GM13976 (cell line): ENCODE measurements around the gene TPSB2.

Source experiments
- DNase-seq: peaks from one replicate; pipeline ENCODE4 v3.0.0; 2012; ENCODE audit warnings: low spot score
- in situ Hi-C: fragments of 300-500 bp; cut with MboI; formaldehyde crosslinking; loops from one replicate; pipeline ENCODE4 v1.12.0; 2022; ENCODE audit warnings: low sequenced_read_pairs, mixed read lengths, inconsistent platforms; ENCODE audit not compliant: unreplicated experiment
- TF ChIP-seq, protein P1 (sequence below): IDR thresholded peaks from 2 replicates; pipeline ENCODE4 v1.5.1; 2012; ENCODE audit warnings: borderline replicate concordance, mild to moderate bottlenecking; ENCODE audit not compliant: insufficient read depth; ENCODE audit errors: extremely low read depth, missing control alignments, control extremely low read depth

TPSB2 gene

DNA sequence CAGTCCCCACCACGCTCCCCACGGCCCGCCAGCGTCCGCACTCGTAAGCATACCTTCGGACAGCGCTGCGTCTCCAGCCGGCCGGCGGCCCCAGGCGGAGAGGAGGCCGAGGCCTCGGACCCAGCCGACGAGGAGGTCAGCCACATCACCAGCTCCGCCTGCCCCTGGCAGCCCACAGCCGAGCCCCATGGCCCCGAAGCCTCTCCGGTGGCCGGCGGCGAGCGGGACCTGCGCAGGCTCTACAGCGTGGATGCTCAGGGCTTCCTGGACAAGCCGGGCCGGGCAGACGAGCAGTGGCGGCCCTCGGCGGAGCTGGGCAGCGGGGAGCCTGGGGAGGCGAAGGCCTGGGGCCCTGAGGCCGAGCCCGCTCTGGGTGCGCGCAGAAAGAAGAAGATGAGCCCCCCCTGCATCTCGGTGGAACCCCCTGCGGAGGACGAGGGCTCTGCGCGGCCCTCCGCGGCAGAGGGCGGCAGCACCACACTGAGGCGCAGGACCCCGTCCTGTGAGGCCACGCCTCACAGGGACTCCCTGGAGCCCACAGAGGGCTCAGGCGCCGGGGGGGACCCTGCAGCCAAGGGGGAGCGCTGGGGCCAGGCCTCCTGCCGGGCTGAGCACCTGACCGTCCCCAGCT lies 9.8 kb downstream of the TPSB2 start:
- in situ Hi-C loops: loop anchor here (25.0 kb wide), 1 partner anchor 92 kb away; the partner anchor contains the start of gene UBE2I
- TF ChIP-seq, protein P1, sequence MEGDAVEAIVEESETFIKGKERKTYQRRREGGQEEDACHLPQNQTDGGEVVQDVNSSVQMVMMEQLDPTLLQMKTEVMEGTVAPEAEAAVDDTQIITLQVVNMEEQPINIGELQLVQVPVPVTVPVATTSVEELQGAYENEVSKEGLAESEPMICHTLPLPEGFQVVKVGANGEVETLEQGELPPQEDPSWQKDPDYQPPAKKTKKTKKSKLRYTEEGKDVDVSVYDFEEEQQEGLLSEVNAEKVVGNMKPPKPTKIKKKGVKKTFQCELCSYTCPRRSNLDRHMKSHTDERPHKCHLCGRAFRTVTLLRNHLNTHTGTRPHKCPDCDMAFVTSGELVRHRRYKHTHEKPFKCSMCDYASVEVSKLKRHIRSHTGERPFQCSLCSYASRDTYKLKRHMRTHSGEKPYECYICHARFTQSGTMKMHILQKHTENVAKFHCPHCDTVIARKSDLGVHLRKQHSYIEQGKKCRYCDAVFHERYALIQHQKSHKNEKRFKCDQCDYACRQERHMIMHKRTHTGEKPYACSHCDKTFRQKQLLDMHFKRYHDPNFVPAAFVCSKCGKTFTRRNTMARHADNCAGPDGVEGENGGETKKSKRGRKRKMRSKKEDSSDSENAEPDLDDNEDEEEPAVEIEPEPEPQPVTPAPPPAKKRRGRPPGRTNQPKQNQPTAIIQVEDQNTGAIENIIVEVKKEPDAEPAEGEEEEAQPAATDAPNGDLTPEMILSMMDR: no peak
- DNase-seq: no peak

DNA sequence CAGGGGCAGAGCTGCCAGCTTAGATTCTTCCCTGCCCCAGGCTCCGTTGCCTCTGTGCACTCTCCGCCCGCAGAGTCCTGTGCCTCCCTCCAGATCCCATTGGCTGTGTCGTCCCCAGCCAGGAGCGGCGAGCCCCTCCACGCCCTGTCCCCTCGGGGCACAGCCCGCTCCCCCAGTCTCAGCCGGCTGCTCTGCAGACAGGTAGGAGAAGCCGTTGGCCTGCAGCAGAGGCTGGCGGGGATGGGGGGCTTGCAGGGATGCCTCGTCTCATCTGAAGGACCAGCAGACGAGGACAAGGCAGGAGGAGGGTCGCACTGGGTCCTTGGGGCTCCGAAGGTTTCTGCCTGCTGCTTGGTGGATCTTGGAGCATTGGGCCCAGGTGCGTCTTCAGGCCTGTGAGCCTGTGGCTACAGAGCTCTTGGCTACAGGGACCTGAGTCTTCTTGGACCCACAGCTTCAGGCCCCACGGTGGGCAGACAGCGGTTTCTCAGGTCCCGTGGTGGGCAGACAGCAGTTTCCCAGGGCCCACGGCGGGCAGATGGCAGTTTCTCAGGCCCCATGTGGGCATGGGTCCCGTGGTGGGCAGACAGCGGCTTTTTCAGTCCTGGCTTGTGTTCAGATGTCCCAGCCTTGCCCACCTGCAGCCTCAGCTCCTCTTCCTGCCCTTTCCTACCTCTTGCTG lies 10.9 kb downstream of the TPSB2 start:
- TF ChIP-seq, protein P1: no peak
- in situ Hi-C loops: loop anchor here (25.0 kb wide), 1 partner anchor 93 kb away; the partner anchor contains the start of gene UBE2I
- no peak for DNase-seq

DNA sequence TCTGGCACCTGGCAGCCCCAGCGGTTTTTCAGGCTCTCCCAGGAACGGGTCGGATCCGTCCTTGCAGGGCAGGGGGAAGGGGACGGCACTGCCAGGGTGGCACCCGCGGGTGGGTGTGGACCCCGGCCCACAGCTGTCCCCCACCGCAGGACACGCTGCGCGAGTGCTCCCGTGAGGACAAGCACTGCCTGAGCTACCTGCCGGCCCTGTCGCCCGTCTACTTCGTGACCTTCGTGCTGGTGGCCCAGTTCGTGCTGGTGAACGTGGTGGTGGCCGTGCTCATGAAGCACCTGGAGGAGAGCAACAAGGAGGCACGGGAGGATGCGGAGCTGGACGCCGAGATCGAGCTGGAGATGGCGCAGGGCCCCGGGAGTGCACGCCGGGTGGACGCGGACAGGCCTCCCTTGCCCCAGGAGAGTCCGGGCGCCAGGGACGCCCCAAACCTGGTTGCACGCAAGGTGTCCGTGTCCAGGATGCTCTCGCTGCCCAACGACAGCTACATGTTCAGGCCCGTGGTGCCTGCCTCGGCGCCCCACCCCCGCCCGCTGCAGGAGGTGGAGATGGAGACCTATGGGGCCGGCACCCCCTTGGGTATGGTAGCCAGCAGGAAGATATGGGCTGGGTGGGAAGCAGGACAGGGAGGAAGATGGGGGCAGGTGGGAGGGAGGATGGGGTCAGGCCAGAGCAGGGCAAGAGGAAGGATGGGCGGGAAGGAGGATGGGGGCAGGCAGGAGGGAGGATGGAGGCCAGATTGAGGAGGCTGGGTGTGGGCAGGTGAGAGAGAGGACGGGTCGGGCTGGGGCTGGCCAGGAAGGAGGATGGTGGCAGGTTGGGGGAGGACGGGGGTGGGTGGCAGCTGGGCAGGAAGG lies 11.7 kb downstream of the TPSB2 start:
- no peak for DNase-seq
- in situ Hi-C loops: loop anchor here (25.0 kb wide), 1 partner anchor 94 kb away; the partner anchor contains the start of gene UBE2I
- TF ChIP-seq, protein P1: no peak

DNA sequence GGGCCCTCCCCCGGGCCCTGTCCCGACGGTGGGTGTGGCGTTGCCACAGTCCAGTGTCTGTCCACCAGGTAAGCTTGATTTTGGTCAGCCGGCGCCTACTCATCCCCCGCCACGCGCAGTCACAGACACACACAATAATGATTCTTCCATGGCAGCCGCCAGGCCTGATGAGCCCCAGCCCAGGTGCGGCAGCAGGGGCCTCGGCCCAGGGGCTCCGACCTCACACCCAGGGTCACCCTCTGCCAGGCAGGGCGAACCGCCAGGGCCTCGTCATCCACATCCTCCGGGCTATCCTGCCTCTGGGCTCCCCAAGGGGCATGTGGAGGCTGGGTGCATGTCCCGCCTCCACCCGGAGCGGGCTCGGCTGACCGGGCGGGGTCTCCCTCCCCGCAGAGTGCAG lies 12.5 kb downstream of the TPSB2 start:
- TF ChIP-seq, protein P1: no peak
- DNase-seq: no peak
- in situ Hi-C loops: loop anchor here (25.0 kb wide), 1 partner anchor 95 kb away; the partner anchor contains the start of gene UBE2I

DNA sequence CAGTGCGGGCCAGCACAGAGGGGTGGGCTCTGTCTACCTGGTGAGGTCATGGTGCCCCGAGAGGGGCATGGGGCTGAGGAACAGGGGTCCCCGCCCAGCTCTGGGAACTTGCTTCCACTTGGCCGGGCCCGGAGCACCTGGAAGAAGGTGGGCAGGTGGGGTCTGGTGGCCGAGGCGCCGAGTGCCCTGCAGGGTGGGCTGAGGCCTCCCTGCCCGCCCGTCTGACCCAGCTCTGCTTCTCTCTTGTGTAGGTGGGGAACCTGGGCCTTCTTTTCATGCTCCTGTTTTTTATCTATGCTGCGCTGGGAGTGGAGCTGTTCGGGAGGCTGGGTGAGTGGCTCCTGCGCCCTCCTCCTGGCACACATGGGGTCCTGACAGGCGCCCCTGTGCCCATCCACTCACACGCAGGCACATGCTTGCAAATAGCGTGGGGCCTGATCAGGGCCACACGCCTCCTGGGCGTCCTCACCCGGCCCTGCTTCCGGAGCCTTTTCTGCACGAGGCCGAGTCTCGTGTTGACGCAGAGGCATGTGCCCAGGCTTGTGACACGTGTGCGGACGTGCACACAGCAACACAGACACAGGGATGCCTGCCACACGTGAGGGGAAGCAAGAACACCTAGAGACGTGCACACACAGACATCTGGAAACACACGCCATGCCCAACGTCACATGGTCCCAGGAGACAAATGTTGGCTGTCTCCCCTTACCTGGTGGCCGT lies 13.1 kb downstream of the TPSB2 start:
- no peak for DNase-seq
- TF ChIP-seq, protein P1: no peak
- in situ Hi-C loops: loop anchor here (25.0 kb wide), 1 partner anchor 95 kb away; the partner anchor contains the start of gene UBE2I

DNA sequence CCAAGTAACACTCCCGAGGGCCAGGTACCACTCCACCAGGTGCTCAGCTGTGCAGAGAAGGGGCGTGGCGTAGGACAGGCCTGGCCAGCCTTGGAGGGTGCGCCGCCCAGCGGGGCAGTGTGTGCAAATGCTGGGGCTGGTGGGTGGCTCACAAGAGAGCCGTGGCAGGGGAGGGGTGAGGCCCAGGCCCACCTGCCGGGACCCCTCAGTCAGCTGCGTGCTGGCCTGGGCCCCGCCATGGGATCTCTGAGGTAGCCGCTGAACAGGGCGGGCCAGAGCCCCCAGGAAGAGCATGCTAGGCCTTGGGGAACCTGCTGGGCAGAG lies 13.7 kb downstream of the TPSB2 start:
- DNase-seq: no peak
- in situ Hi-C loops: loop anchor here (25.0 kb wide), 1 partner anchor 96 kb away; the partner anchor contains the start of gene UBE2I
- TF ChIP-seq, protein P1: no peak
